H9 (cell line): ENCODE measurements around the gene ENTPD6. TPM values are rescaled to one million over a fixed set of nuclear protein-coding genes. Genes with fewer than 3 reads are reported as not detected.

Experiments used
- DNase-seq: peaks from one replicate; pipeline ENCODE4 v3.0.0-alpha.2; 2017
- H2AFZ ChIP-seq: one replicate; pipeline ENCODE4 v1.6.1; 2013; ENCODE audit warnings: mild to moderate bottlenecking, low read length, control low read depth, moderate library complexity
- H2AK5ac ChIP-seq: 2 replicates; pipeline ENCODE4 v1.6.1; 2013; ENCODE audit warnings: low read length, control low read depth, mixed read lengths; ENCODE audit not compliant: insufficient read length
- H2BK120ac ChIP-seq: one replicate; pipeline ENCODE4 v1.6.1; 2013; ENCODE audit warnings: low read depth, mild to moderate bottlenecking, low read length, control low read depth, inconsistent platforms; ENCODE audit not compliant: poor library complexity, severe bottlenecking
- H2BK12ac ChIP-seq: 2 replicates; pipeline ENCODE4 v1.6.1; 2013; ENCODE audit warnings: low read length, control low read depth, mixed read lengths, low read depth; ENCODE audit not compliant: insufficient read length
- H2BK15ac ChIP-seq: 2 replicates; pipeline ENCODE4 v1.6.1; 2013; ENCODE audit warnings: low read depth, low read length, control low read depth
- H2BK20ac ChIP-seq: one replicate; pipeline ENCODE4 v1.6.1; 2013; ENCODE audit warnings: low read depth, mild to moderate bottlenecking, low read length, control low read depth, inconsistent platforms; ENCODE audit not compliant: poor library complexity, severe bottlenecking
- H2BK5ac ChIP-seq: 2 replicates; pipeline ENCODE4 v1.6.1; 2013; ENCODE audit warnings: low read length, control low read depth, mixed read lengths; ENCODE audit not compliant: insufficient read length
- H3K14ac ChIP-seq: 2 replicates; pipeline ENCODE4 v1.6.1; 2013; ENCODE audit warnings: low read length, control low read depth; ENCODE audit not compliant: insufficient read depth
- H3K18ac ChIP-seq: 2 replicates; pipeline ENCODE4 v1.6.1; 2013; ENCODE audit warnings: low read depth, mild to moderate bottlenecking, mixed read lengths, low read length, control low read depth; ENCODE audit not compliant: insufficient read length
- H3K23ac ChIP-seq: 2 replicates; pipeline ENCODE4 v1.6.1; 2013; ENCODE audit warnings: low read length, control low read depth, mixed read lengths, low read depth; ENCODE audit not compliant: insufficient read length
- H3K23me2 ChIP-seq: 2 replicates; pipeline ENCODE4 v1.6.1; 2013; ENCODE audit warnings: low read depth, mild to moderate bottlenecking, mixed read lengths, low read length, control low read depth; ENCODE audit not compliant: insufficient read length, poor library complexity, severe bottlenecking
- H3K27ac ChIP-seq: 2 replicates; pipeline ENCODE4 v1.5.1; 2013; ENCODE audit warnings: low read length, control low read depth, mixed read lengths, low read depth; ENCODE audit not compliant: insufficient read length
- H3K27me3 ChIP-seq: 2 replicates; pipeline ENCODE4 v1.6.1; 2013; ENCODE audit warnings: low read length, control low read depth, inconsistent platforms; ENCODE audit not compliant: insufficient read depth
- H3K4ac ChIP-seq: 2 replicates; pipeline ENCODE4 v1.6.1; 2013; ENCODE audit warnings: low read depth, mild to moderate bottlenecking, control low read depth, inconsistent platforms, low read length, moderate library complexity
- H3K4me1 ChIP-seq: 2 replicates; pipeline ENCODE4 v1.6.1; 2013; ENCODE audit warnings: low read length, control low read depth, inconsistent platforms; ENCODE audit not compliant: insufficient read depth
- H3K4me2 ChIP-seq: 2 replicates; pipeline ENCODE4 v1.6.1; 2013; ENCODE audit warnings: low read length, control low read depth, mixed read lengths; ENCODE audit not compliant: insufficient read length, insufficient read depth
- H3K56ac ChIP-seq: 2 replicates; pipeline ENCODE4 v1.6.1; 2013; ENCODE audit warnings: low read depth, mild to moderate bottlenecking, mixed read lengths, low read length, control low read depth; ENCODE audit not compliant: insufficient read length
- H3K79me1 ChIP-seq: 2 replicates; pipeline ENCODE4 v1.6.1; 2013; ENCODE audit warnings: low read depth, mild to moderate bottlenecking, moderate library complexity, low read length, control low read depth, inconsistent platforms; ENCODE audit not compliant: insufficient read depth, poor library complexity, severe bottlenecking
- H3K79me2 ChIP-seq: 2 replicates; pipeline ENCODE4 v1.6.1; 2013; ENCODE audit warnings: low read length, control low read depth, inconsistent platforms; ENCODE audit not compliant: insufficient read depth
- H3K9ac ChIP-seq: 2 replicates; pipeline ENCODE4 v1.6.1; 2013; ENCODE audit warnings: low read length, control low read depth, mixed read lengths; ENCODE audit not compliant: insufficient read length; ENCODE audit errors: extremely low read depth
- H3K9me3 ChIP-seq: one replicate; pipeline ENCODE4 v1.6.1; 2013; ENCODE audit warnings: low read depth, low read length, inconsistent platforms; ENCODE audit not compliant: control insufficient read depth
- H3T11ph ChIP-seq: one replicate; pipeline ENCODE4 v1.6.1; 2013; ENCODE audit warnings: mild to moderate bottlenecking, low read length, control low read depth, inconsistent platforms
- H4K20me1 ChIP-seq: one replicate; pipeline ENCODE4 v1.6.1; 2013; ENCODE audit not compliant: control insufficient read depth, insufficient read length, insufficient read depth
- H4K5ac ChIP-seq: 2 replicates; pipeline ENCODE4 v1.6.1; 2013; ENCODE audit warnings: low read depth, mild to moderate bottlenecking, mixed read lengths, low read length, control low read depth; ENCODE audit not compliant: insufficient read length
- H4K8ac ChIP-seq: replicated peaks from 2 replicates; pipeline ENCODE4 v1.6.1; 2013; ENCODE audit warnings: low read length, control low read depth, mixed read lengths, low read depth; ENCODE audit not compliant: insufficient read length
- H4K91ac ChIP-seq: 2 replicates; pipeline ENCODE4 v1.6.1; 2013; ENCODE audit warnings: low read depth, mild to moderate bottlenecking, moderate library complexity, mixed read lengths, low read length, control low read depth; ENCODE audit not compliant: insufficient read length
- H3K27ac Mint-ChIP-seq, 3 experiments: 2 replicates in 2 of 3; 3 replicates in 1 of 3; pipeline ENCODE4 v1.8.0; 2020 to 2021; ENCODE audit warnings: mixed read lengths in 3 of 3, mild to moderate bottlenecking in 1 of 3, moderate library complexity in 1 of 3
- H3K27me3 Mint-ChIP-seq: 2 replicates; pipeline ENCODE4 v1.8.0; 2021; ENCODE audit warnings: low read depth, mild to moderate bottlenecking, moderate library complexity, mixed read lengths
- H3K36me3 Mint-ChIP-seq, 3 experiments: 2 replicates in 2 of 3; 3 replicates in 1 of 3; pipeline ENCODE4 v1.8.0; 2020 to 2021; ENCODE audit warnings: low read depth in 3 of 3, mixed read lengths in 3 of 3; ENCODE audit not compliant: insufficient read depth in 1 of 3
- H3K4me1 Mint-ChIP-seq, 2 experiments: 2 replicates each; pipeline ENCODE4 v1.8.0; 2020; ENCODE audit warnings: mixed read lengths in 2 of 2
- H3K4me3 Mint-ChIP-seq, 2 experiments: 2 replicates in 1 of 2; 3 replicates in 1 of 2; pipeline ENCODE4 v1.8.0; 2020 to 2021; ENCODE audit warnings: mild to moderate bottlenecking in 2 of 2, mixed read lengths in 2 of 2, moderate library complexity in 1 of 2
- H3K9me3 Mint-ChIP-seq, 2 experiments: 2 replicates in 1 of 2; 3 replicates in 1 of 2; pipeline ENCODE4 v1.8.0; 2020; ENCODE audit warnings: mild to moderate bottlenecking in 2 of 2, mixed read lengths in 2 of 2, moderate library complexity in 1 of 2
- WGBS: extraction: QIAGEN DNeasy Blood & Tissue Kit; methylation state at CpG from one replicate; pipeline ENCODE4 v1.1.7; 2013; ENCODE audit warnings: missing lambda C conversion rate, low lambda C conversion rate, mixed read lengths; ENCODE audit not compliant: insufficient read length; ENCODE audit errors: extremely low coverage; 5-methylcytosine and 5-hydroxymethylcytosine counted together
- total RNA-seq: library from RNA; stranded (reverse); gene quantifications from 2 replicates; pipeline ENCODE4 v1.2.1, GENCODE V29; 2021
- TF ChIP-seq, protein P1 (sequence below): fragments of 200-600 bp; sonication (generic); conservative IDR thresholded peaks from 3 replicates; pipeline ENCODE4 v1.8.0; 2021; ENCODE audit warnings: antibody characterized with exemption, mild to moderate bottlenecking

ENTPD6 gene
- total RNA-seq, 1 experiment from 2014 or later = 57.4 TPM

DNA sequence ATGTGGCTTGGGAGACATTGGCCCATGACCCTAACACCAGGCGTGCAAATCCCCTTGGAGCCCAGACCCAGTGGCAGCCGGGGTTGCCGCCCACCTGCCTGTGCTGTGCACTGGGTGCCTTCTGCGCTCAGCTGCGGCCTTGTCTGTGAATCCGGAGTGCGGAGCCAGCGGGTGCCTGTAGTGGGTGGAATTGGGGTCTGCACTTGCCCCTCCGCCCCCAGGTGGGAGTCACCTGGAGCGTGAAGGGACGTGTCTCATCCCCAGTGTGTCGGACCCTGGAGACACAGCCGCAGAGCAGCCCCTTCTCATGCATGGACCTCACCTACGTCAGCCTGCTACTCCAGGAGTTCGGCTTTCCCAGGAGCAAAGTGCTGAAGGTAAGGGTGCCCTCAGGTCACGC, 29.4 kb downstream of the ENTPD6 start:
- Histone ChIP-seq H4K5ac (no peak overlapping the region), H3K23ac (no peak overlapping the region), H2BK5ac (no peak overlapping the region), H2BK12ac (no peak overlapping the region), H4K20me1 (no peaks in the 10 kb centered on the region), H4K91ac (no peak overlapping the region), H2AFZ (no peak overlapping the region), H2BK120ac (no peak overlapping the region), H3K27ac (no peak overlapping the region), H3K56ac (no peak overlapping the region), H3K79me1 (no peaks in the 10 kb centered on the region), H3T11ph (no peak overlapping the region), H3K18ac (no peak overlapping the region), H3K4me2 (no peak overlapping the region), H3K4ac (no peak overlapping the region), H3K9me3 (no peaks in the 10 kb centered on the region), H2BK20ac (no peak overlapping the region), H3K79me2 (no peaks in the 10 kb centered on the region), H4K8ac (no peak overlapping the region), H2BK15ac (no peak overlapping the region), H3K9ac (no peak overlapping the region), H3K14ac (no peak overlapping the region), H3K23me2 (no peaks in the 10 kb centered on the region), H2AK5ac (no peak overlapping the region), H3K4me1 (no peaks in the 10 kb centered on the region), H3K27me3 (no peaks in the 10 kb centered on the region)
- Mint-ChIP-seq H3K4me3 (no peak overlapping the region), H3K9me3 (no peaks in the 10 kb centered on the region), H3K27ac (no peak overlapping the region), H3K36me3 (peaks cover 0 to 22% (median 0%) of the 10 kb centered on the region in 3 experiments; a peak in 2 of 7 replicates), H3K4me1 (peaks cover 17 to 20% of the 10 kb centered on the region in 2 experiments), H3K27me3 (no peaks in the 10 kb centered on the region)
- TF ChIP-seq, protein P1, sequence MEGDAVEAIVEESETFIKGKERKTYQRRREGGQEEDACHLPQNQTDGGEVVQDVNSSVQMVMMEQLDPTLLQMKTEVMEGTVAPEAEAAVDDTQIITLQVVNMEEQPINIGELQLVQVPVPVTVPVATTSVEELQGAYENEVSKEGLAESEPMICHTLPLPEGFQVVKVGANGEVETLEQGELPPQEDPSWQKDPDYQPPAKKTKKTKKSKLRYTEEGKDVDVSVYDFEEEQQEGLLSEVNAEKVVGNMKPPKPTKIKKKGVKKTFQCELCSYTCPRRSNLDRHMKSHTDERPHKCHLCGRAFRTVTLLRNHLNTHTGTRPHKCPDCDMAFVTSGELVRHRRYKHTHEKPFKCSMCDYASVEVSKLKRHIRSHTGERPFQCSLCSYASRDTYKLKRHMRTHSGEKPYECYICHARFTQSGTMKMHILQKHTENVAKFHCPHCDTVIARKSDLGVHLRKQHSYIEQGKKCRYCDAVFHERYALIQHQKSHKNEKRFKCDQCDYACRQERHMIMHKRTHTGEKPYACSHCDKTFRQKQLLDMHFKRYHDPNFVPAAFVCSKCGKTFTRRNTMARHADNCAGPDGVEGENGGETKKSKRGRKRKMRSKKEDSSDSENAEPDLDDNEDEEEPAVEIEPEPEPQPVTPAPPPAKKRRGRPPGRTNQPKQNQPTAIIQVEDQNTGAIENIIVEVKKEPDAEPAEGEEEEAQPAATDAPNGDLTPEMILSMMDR = no peak
- no CpG with 5 or more reads among the region's 16 CpGs for WGBS
- no peak for DNase-seq
